HepG2 (cell line): ENCODE measurements around the gene FRAS1. TPM values are rescaled to one million over a fixed set of nuclear protein-coding genes. Genes with fewer than 3 reads are reported as not detected.

Source experiments
- AGO2 ChIP-seq: fragments of 200-400 bp; formaldehyde crosslinking; optimal IDR thresholded peaks from 2 replicates; pipeline ENCODE3; 2017; ENCODE audit warnings: mild to moderate bottlenecking, low read depth, low read length, moderate library complexity
- HES4 ChIP-seq: sonication (generic); formaldehyde crosslinking; IDR thresholded peaks from 2 replicates; pipeline ENCODE4 v1.9.0; 2021; ENCODE audit warnings: mild to moderate bottlenecking, missing genetic modification reagents, borderline replicate concordance
- IRF9 ChIP-seq: sonication (generic); formaldehyde crosslinking; IDR thresholded peaks from 2 replicates; pipeline ENCODE4 v1.8.0; 2022; ENCODE audit warnings: missing genetic modification reagents, mild to moderate bottlenecking, borderline replicate concordance
- KLF6 ChIP-seq: IDR thresholded peaks from 2 replicates; pipeline ENCODE4 v1.8.0; 2016; ENCODE audit warnings: missing biosample characterization, missing genetic modification reagents
- MIXL1 ChIP-seq: IDR thresholded peaks from 2 replicates; pipeline ENCODE4 v1.6.1; 2016
- NCOA1 ChIP-seq: sonication (generic); formaldehyde crosslinking; IDR thresholded peaks from 2 replicates; pipeline ENCODE4 v1.9.0; 2021; ENCODE audit warnings: missing genetic modification reagents
- NFATC3 ChIP-seq: sonication (generic); formaldehyde crosslinking; IDR thresholded peaks from 2 replicates; pipeline ENCODE4 v1.5.1; 2020; ENCODE audit warnings: mild to moderate bottlenecking, missing genetic modification reagents
- PBX3 ChIP-seq: sonication (generic); formaldehyde crosslinking; IDR thresholded peaks from 2 replicates; pipeline ENCODE4 v1.8.1; 2023; ENCODE audit warnings: missing genetic modification reagents, inconsistent platforms, borderline replicate concordance
- POLR2AphosphoS2 ChIP-seq: IDR thresholded peaks from 2 replicates; pipeline ENCODE4 v1.6.1; 2011; ENCODE audit warnings: low read depth, low read length, improper control_type of control experiment
- SMAD3 ChIP-seq: sonication (generic); formaldehyde crosslinking; IDR thresholded peaks from 2 replicates; pipeline ENCODE4 v1.4.0; 2020; ENCODE audit warnings: missing genetic modification reagents
- TFDP2 ChIP-seq: sonication (generic); formaldehyde crosslinking; IDR thresholded peaks from 2 replicates; pipeline ENCODE4 v1.4.0; 2020; ENCODE audit warnings: missing genetic modification reagents
- U2AF2 ChIP-seq: fragments of 200-400 bp; formaldehyde crosslinking; IDR thresholded peaks from 2 replicates; pipeline ENCODE4 v1.6.1; 2017; ENCODE audit warnings: low read depth, mild to moderate bottlenecking, low read length
- ZKSCAN5 ChIP-seq: sonication (generic); formaldehyde crosslinking; IDR thresholded peaks from 2 replicates; pipeline ENCODE4 v1.5.1; 2020; ENCODE audit warnings: mild to moderate bottlenecking, missing genetic modification reagents
- ZNF335 ChIP-seq: sonication (generic); formaldehyde crosslinking; IDR thresholded peaks from 2 replicates; pipeline ENCODE4 v1.4.0; 2020; ENCODE audit warnings: missing genetic modification reagents
- ZNF337 ChIP-seq: sonication (generic); formaldehyde crosslinking; IDR thresholded peaks from 2 replicates; pipeline ENCODE4 v1.5.1; 2020; ENCODE audit warnings: missing genetic modification reagents, low read depth, mild to moderate bottlenecking, borderline replicate concordance
- ZNF75D ChIP-seq: sonication (generic); formaldehyde crosslinking; IDR thresholded peaks from 2 replicates; pipeline ENCODE4 v1.8.1; 2023; ENCODE audit warnings: missing genetic modification reagents, mild to moderate bottlenecking, borderline replicate concordance
- ZNF850 ChIP-seq: sonication (generic); formaldehyde crosslinking; conservative IDR thresholded peaks from 2 replicates; pipeline ENCODE4 v1.9.0; 2021; ENCODE audit warnings: mild to moderate bottlenecking, missing genetic modification reagents
- polyA plus RNA-seq, 8 experiments: library from polyadenylated mRNA; depleted of rRNA in 3 of 8; stranded (reverse) in 7 of 8; unstranded in 1 of 8; fragments of >200 nt; fragmentation: Illumina TruSeq in 4 of 8; extraction: Trizol in 4 of 8; gene quantifications; 2 replicates each; pipeline versions ENCODE4 v1.2.1 to v1.2.3, GENCODE V29; 2011 to 2016; ENCODE audit warnings: low read depth in 4 of 8, missing spikeins in 1 of 8, mixed read lengths in 1 of 8; ENCODE audit not compliant: insufficient read depth in 1 of 8
- total RNA-seq, 5 experiments: library from RNA; depleted of rRNA; stranded (reverse); fragments of >200 nt; fragmentation: Illumina TruSeq; extraction: Trizol; gene quantifications; 2 replicates each; pipeline ENCODE4 v1.2.3, GENCODE V29; 2016; ENCODE audit warnings: low read depth in 1 of 5
- TF ChIP-seq, protein P1 (sequence below): sonication (generic); formaldehyde crosslinking; IDR thresholded peaks from 2 replicates; pipeline ENCODE4 v1.8.1; 2022; ENCODE audit warnings: low read depth, mild to moderate bottlenecking, missing genetic modification reagents
- TF ChIP-seq, protein P2 (sequence below): sonication (generic); formaldehyde crosslinking; IDR thresholded peaks from 2 replicates; pipeline ENCODE4; 2020; ENCODE audit warnings: missing genetic modification reagents, mild to moderate bottlenecking, borderline replicate concordance
- TF ChIP-seq, protein P3 (sequence below): IDR thresholded peaks from 2 replicates; pipeline ENCODE4 v1.6.1; 2016; ENCODE audit warnings: mild to moderate bottlenecking

Gene FRAS1
- total and polyA plus RNA-seq, 2 of the 13 experiments (the other 11 are each of a cell fraction or from before 2014, with no cell fraction given), result 22.5 to 31.6 TPM

DNA sequence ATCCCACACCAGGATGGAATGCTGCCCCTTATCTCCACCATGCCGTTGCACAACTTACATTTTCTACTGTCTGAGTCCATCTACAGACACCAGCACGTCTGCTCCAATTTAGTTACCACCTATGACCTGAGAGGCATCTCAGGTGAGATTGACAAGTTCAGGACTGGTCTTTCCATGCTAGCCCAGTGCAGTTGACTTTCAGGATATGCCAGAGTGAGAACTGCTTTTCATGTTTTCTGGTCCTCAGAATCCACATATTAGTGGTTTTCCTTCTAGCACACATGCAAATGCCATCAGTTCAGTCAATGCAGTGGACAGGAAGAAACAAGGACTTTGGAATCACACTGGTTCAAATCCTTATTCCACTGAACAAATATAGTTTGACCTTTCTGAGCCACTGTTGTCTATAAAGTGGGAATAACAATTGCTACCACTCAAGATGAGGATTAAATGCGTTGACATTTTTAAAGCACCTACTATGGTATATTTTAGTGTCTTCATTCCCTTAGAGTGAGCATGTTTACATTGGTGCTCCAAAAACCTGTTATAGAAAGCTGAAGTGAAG is 456.4 kb downstream of the FRAS1 start (continued):
- TF ChIP-seq ZNF335 (CRISPR knock-in tag) (no peak), AGO2 (no peak), SMAD3 (CRISPR knock-in tag) (no peak), NFATC3 (no peak), ZNF850 (no peak), ZNF337 (CRISPR knock-in tag) (no peak), TFDP2 (CRISPR knock-in tag) (no peak), ZKSCAN5 (CRISPR knock-in tag) (no peak), KLF6 (CRISPR knock-in tag) (no peak), U2AF2 (no peak), PBX3 (CRISPR knock-in tag) (no peak), NCOA1 (CRISPR knock-in tag) (no peak), IRF9 (no peak), HES4 (CRISPR knock-in tag) (no peak), MIXL1 (CRISPR knock-in tag) (no peak), POLR2AphosphoS2 (no peak), ZNF75D (CRISPR knock-in tag) (no peak)
- TF ChIP-seq, protein P1, sequence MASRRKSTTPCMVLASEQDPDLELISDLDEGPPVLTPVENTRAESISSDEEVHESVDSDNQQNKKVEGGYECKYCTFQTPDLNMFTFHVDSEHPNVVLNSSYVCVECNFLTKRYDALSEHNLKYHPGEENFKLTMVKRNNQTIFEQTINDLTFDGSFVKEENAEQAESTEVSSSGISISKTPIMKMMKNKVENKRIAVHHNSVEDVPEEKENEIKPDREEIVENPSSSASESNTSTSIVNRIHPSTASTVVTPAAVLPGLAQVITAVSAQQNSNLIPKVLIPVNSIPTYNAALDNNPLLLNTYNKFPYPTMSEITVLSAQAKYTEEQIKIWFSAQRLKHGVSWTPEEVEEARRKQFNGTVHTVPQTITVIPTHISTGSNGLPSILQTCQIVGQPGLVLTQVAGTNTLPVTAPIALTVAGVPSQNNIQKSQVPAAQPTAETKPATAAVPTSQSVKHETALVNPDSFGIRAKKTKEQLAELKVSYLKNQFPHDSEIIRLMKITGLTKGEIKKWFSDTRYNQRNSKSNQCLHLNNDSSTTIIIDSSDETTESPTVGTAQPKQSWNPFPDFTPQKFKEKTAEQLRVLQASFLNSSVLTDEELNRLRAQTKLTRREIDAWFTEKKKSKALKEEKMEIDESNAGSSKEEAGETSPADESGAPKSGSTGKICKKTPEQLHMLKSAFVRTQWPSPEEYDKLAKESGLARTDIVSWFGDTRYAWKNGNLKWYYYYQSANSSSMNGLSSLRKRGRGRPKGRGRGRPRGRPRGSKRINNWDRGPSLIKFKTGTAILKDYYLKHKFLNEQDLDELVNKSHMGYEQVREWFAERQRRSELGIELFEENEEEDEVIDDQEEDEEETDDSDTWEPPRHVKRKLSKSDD, result no peak
- TF ChIP-seq, protein P2, sequence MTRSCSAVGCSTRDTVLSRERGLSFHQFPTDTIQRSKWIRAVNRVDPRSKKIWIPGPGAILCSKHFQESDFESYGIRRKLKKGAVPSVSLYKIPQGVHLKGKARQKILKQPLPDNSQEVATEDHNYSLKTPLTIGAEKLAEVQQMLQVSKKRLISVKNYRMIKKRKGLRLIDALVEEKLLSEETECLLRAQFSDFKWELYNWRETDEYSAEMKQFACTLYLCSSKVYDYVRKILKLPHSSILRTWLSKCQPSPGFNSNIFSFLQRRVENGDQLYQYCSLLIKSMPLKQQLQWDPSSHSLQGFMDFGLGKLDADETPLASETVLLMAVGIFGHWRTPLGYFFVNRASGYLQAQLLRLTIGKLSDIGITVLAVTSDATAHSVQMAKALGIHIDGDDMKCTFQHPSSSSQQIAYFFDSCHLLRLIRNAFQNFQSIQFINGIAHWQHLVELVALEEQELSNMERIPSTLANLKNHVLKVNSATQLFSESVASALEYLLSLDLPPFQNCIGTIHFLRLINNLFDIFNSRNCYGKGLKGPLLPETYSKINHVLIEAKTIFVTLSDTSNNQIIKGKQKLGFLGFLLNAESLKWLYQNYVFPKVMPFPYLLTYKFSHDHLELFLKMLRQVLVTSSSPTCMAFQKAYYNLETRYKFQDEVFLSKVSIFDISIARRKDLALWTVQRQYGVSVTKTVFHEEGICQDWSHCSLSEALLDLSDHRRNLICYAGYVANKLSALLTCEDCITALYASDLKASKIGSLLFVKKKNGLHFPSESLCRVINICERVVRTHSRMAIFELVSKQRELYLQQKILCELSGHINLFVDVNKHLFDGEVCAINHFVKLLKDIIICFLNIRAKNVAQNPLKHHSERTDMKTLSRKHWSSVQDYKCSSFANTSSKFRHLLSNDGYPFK (CRISPR knock-in tag), result no peak
- TF ChIP-seq, protein P3, sequence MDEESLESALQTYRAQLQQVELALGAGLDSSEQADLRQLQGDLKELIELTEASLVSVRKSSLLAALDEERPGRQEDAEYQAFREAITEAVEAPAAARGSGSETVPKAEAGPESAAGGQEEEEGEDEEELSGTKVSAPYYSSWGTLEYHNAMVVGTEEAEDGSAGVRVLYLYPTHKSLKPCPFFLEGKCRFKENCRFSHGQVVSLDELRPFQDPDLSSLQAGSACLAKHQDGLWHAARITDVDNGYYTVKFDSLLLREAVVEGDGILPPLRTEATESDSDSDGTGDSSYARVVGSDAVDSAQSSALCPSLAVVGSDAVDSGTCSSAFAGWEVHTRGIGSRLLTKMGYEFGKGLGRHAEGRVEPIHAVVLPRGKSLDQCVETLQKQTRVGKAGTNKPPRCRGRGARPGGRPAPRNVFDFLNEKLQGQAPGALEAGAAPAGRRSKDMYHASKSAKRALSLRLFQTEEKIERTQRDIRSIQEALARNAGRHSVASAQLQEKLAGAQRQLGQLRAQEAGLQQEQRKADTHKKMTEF (CRISPR knock-in tag), result peak; percentile 62; the same call in 1 of the 2 replicates
